Heart left ventricle (tissue), 13 donors: ENCODE data around the gene WFIKKN2.

ENCODE experiments used
- POLR2A ChIP-seq, 2 donors: fragments of 450-650 bp; IDR thresholded peaks; one replicate each; pipeline ENCODE4 v1.6.1; 2017; ENCODE audit warnings: antibody characterized with exemption in 2 of 2, mild to moderate bottlenecking in 2 of 2, moderate library complexity in 2 of 2
- TF ChIP-seq, protein P1 (sequence below), 12 donors: fragments of 200-600 bp; sonication (generic) in 4 of 12; IDR thresholded peaks; one replicate each; pipeline versions ENCODE4 v1.5.0 to v1.8.0; 2018 to 2022; ENCODE audit warnings: antibody characterized with exemption in 12 of 12, mild to moderate bottlenecking in 5 of 12
- donor health status: ischemic (EF 13 %, LVEDD 7.1; RV severe dilation, severe dysfunction).
- donor health status: DM: no; HTN: yes; CAD: no.
- donor health status: DM: no; HTN: no; CAD: no.
- donor health status: ischemic (EF 25% LVEDD 6.9; RV normal size, moderate dysfunction).
- donor health status: ischemic (EF 25% LVEDD 5.7; RV mildly dilated, moderate dysfunction).
- donor health status: ischemic (EF 35%, LVEDD 5.7; RV mildly dilated, moderate dysfunction).
- donor health status: nonischemic (EF 11% LVEDD 7.7; RV severe dilation, severe dysfunction).
- donor health status: DM: yes; HTN: yes; CAD: no.
- donor health status: PGD.
- donor health status: ischemic (EF 29% LVEDD 5.4; RV normal size, mild dysfunction).
- donor health status: nonischemic (EF 23%, LVEDD 6.1; RV moderate dilation, normal function).

- TF ChIP-seq, protein P1, sequence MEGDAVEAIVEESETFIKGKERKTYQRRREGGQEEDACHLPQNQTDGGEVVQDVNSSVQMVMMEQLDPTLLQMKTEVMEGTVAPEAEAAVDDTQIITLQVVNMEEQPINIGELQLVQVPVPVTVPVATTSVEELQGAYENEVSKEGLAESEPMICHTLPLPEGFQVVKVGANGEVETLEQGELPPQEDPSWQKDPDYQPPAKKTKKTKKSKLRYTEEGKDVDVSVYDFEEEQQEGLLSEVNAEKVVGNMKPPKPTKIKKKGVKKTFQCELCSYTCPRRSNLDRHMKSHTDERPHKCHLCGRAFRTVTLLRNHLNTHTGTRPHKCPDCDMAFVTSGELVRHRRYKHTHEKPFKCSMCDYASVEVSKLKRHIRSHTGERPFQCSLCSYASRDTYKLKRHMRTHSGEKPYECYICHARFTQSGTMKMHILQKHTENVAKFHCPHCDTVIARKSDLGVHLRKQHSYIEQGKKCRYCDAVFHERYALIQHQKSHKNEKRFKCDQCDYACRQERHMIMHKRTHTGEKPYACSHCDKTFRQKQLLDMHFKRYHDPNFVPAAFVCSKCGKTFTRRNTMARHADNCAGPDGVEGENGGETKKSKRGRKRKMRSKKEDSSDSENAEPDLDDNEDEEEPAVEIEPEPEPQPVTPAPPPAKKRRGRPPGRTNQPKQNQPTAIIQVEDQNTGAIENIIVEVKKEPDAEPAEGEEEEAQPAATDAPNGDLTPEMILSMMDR (IDR thresholded peaks at IDR 0.05), result no peak
- no peak for TF ChIP-seq POLR2A (IDR thresholded peaks at IDR 0.05)
Observed at GRCh38 chr17:50871364-50871763, 36.0 kb downstream of the WFIKKN2 start.
